GM18526 (cell line): ENCODE data around the gene GCSH.

Source experiments
- POLR2A ChIP-seq: IDR thresholded peaks from 3 replicates; pipeline ENCODE4 v1.6.1; 2011; ENCODE audit not compliant: insufficient read length; ENCODE audit errors: extremely low read depth

GCSH gene

GRCh38 chr16:81073560-81074330 is 22.4 kb downstream of the GCSH start:
- TF ChIP-seq POLR2A, result no peak

GRCh38 chr16:81071805-81072204 is 24.4 kb downstream of the GCSH start:
- no peak for TF ChIP-seq POLR2A

- no peak for TF ChIP-seq POLR2A
These were observed 25.2 kb downstream of the GCSH start for GRCh38 chr16:81070979-81071378.

- no peak for TF ChIP-seq POLR2A
These were observed 27.1 kb downstream of the GCSH start for GRCh38 chr16:81069063-81069462.

- no peak for TF ChIP-seq POLR2A
These were observed 29.0 kb downstream of the GCSH start for GRCh38 chr16:81067166-81067565.

- no peak for TF ChIP-seq POLR2A
These were observed 29.5 kb downstream of the GCSH start for GRCh38 chr16:81066681-81067080.

GRCh38 chr16:81061871-81062608 is 34.2 kb downstream of the GCSH start:
- TF ChIP-seq POLR2A, result no peak

- no peak for TF ChIP-seq POLR2A
These were observed 34.9 kb downstream of the GCSH start for GRCh38 chr16:81061307-81061640.

GRCh38 chr16:81060576-81061306 is 35.5 kb downstream of the GCSH start:
- no peak for TF ChIP-seq POLR2A

GRCh38 chr16:81053761-81054160 is 42.4 kb downstream of the GCSH start:
- no peak for TF ChIP-seq POLR2A

- no peak for TF ChIP-seq POLR2A
These were observed 53.4 kb downstream of the GCSH start for GRCh38 chr16:81042821-81043220.

- TF ChIP-seq POLR2A, result no peak
These were observed 54.5 kb downstream of the GCSH start for GRCh38 chr16:81041696-81042095.

- no peak for TF ChIP-seq POLR2A
These were observed 55.4 kb downstream of the GCSH start for GRCh38 chr16:81040842-81041241.

- no peak for TF ChIP-seq POLR2A
These were observed 56.1 kb downstream of the GCSH start for GRCh38 chr16:81040131-81040530.

- no peak for TF ChIP-seq POLR2A
These were observed 59.3 kb downstream of the GCSH start for GRCh38 chr16:81036751-81037350.
